Spleen (tissue), 7 donors: Measurements from ENCODE around the gene FMO1.

ENCODE experiments used
- CTCF ChIP-seq, 11 experiments: fragments of 200-600 bp in 7 of 11; fragments of 450-650 bp in 4 of 11; sonication (generic) in 4 of 11; IDR thresholded peaks in 8 of 11; conservative IDR thresholded peaks in 3 of 11; 1 replicate in 7 of 11; 2 replicates in 4 of 11; pipeline versions ENCODE4 v1.4.0 to v1.8.0; 2016 to 2021; ENCODE audit warnings: antibody characterized with exemption in 11 of 11, inconsistent platforms in 4 of 11, mild to moderate bottlenecking in 1 of 11
- POLR2A ChIP-seq, 3 donors: fragments of 450-650 bp; IDR thresholded peaks; one replicate each; pipeline ENCODE4 v1.5.1; 2017; ENCODE audit warnings: antibody characterized with exemption in 3 of 3, mild to moderate bottlenecking in 1 of 3
- POLR2AphosphoS5 ChIP-seq, 3 donors: sonication (generic); formaldehyde crosslinking; IDR thresholded peaks; one replicate each; pipeline ENCODE4 v1.5.1; 2017; ENCODE audit warnings: antibody characterized with exemption in 3 of 3
- donor health status: DM: no; HTN: no; CAD: no; lungs with moderate emphysema.
- donor health status: DM: no; HTN: no; CAD: no.
- donor health status: DM: no; HTN: no; CAD: no.

GRCh38 chr1:171204296-171204695 is 44.0 kb upstream of the FMO1 start:
- TF ChIP-seq CTCF (IDR thresholded peaks at IDR 0.05 in 8 of 11, conservative IDR thresholded peaks at IDR 0.05 in 3 of 11): no peak
- TF ChIP-seq POLR2A (IDR thresholded peaks at IDR 0.05): no peak
- TF ChIP-seq POLR2AphosphoS5 (IDR thresholded peaks at IDR 0.05): no peak
